ENCODE results near the gene MKLN1.

DNA sequence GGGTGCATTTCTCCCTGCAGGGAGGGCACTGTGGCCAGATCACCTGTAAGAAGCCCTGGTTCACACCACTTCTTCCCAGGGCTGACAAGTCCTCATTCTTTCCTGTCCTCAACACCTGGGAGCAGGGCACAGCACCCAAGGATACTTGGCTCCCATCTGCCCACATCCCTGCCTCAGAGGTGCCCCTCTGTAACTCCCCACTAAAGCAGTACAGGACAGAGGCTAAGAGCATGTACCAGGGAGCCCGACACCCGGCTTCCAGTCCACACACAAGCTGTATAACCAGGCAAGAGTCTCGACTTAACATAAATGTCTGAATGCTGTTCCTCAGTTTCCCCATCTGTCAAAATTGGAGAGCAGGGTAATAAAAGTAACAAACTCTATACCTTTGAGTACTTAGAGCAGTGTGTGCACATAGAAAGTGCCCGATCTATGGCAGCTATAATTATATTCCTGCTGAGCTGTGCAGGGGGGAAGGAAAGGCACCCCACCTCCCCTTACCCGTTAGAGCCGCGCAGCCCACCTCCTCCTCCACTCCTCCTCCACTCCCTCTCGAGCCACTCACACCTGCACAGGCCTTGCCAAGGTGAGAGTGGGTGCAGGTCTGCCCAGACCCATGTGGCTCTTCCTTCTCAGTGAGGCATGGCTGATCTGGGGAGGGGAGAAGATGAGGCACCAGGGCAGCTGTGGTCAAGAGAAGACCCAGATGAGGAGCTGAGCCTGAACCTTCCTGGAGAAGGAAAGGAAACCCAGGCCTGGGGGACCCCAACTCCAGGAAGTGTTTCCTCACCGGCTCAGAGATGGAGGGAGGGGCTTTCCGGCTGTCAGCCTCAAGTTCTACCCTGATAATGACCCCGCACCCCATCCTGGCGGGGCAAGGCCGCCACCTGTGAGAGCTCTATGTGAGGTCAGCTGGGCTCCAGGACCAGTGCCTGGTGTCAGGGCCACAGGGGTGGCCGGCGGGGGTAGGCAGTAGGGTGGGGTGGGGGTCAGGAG lies 206.2 kb downstream of the MKLN1 start:
- TF ChIP-seq, protein P1, sequence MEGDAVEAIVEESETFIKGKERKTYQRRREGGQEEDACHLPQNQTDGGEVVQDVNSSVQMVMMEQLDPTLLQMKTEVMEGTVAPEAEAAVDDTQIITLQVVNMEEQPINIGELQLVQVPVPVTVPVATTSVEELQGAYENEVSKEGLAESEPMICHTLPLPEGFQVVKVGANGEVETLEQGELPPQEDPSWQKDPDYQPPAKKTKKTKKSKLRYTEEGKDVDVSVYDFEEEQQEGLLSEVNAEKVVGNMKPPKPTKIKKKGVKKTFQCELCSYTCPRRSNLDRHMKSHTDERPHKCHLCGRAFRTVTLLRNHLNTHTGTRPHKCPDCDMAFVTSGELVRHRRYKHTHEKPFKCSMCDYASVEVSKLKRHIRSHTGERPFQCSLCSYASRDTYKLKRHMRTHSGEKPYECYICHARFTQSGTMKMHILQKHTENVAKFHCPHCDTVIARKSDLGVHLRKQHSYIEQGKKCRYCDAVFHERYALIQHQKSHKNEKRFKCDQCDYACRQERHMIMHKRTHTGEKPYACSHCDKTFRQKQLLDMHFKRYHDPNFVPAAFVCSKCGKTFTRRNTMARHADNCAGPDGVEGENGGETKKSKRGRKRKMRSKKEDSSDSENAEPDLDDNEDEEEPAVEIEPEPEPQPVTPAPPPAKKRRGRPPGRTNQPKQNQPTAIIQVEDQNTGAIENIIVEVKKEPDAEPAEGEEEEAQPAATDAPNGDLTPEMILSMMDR (IDR thresholded peaks at IDR 0.05), result no peak
- no peak for TF ChIP-seq POLR2A (IDR thresholded peaks at IDR 0.05)

Data from thyroid gland (tissue), 4 donors.